HG02678 (cell line): ENCODE data around the gene TBXAS1.

Experiments used
- ATAC-seq: cut with Tn5 transposase; IDR thresholded peaks from one replicate; pipeline ENCODE4 v1.9.1; 2021; ENCODE audit warnings: mild to moderate bottlenecking, moderate library complexity; ENCODE audit not compliant: unreplicated experiment

TBXAS1 gene

DNA sequence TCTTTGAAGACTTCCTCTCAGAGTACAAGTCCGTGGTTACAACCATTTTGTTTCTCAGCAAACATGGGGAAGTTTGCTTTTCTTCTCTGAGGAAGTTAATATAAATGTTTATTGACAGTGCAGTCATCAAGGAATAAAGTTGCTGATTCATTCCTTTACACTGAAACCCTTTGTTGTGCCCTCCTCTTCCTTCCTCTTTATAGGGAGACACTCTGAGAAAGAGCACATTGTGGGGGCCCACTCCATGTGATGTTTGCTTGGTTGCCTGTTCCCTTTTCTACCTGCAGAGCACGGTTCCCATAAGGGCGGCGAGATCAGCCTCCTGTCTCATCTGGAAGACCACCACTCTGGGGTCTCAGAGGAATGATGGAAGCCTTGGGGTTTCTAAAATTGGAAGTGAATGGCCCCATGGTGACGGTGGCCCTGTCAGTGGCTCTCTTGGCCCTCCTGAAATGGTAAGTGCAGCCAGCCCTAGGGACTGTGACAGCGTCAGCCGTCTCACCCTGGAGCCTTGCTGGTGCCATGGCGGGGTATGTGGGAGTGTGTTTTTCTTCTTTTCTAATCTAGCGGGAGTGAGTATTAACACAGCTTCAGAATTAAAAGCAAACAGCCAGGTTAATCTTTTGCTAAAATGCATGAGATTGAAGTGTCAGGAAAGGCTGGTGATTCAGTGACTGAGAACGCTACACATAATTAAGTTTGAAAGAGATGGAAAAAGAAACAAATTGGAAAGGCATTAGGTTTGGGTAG is at the start of gene TBXAS1:
TBXAS1 (plus strand) TSS at position 240 of the 750 bp plus-strand sequence; CDS start at position 367, 127 bp downstream.
- ATAC-seq, result peak; percentile 58

DNA sequence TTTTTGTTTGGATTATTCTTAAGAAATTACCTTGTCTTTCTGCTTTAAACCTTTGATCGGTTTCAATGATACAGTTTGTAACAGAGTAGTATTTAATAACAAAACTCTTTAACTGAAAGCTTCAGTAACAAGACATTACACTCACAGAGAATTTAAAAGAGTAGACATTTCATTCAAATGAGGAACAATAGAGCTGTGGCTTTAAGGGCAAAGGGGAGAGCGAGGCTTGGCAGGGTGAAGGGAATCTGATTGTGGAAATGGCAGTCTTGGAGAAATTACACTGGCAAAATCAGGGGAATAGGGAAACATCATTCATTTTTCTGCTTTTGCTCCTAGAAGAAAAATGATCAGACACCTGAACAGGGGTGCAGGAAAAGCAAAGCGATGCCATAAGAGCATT is 46.1 kb upstream of the TBXAS1 start:
- no peak for ATAC-seq

DNA sequence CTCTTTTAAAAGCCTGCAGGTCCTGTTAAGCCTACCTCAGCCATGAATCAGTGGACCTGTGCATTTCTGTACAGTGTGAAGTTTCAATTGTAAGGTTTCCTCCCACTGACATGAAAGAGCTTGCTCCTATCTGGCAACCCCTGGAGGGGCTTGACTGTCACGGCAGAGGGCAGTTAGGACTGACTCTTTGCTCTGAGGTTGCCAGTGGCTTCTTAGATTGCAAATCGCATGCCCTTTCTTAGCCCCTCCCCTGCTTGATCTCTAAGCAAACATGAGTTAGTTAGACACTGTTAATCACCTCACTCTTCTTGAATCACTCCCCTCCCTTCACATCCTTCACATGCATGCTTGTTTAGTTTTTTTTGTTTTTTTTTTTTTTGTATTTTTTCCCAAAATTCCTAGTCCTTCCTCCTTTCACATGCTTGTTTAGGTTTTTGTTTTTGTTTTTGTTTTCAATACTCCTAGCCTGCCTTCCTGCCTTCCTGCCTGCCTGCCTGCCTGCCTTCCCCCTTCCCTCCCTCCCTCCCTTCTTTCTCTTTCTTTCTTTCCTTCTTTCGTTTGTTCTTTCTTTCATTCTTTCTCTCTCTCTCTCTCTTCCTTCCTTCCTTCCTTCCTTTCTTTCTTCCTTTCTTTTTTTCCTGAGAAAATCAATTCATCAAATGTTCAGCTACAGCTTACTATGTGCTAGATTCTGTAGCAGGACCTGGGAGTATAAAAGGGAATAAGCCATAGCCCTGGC is 45.2 kb upstream of the TBXAS1 start:
- peak; percentile 44 for ATAC-seq

DNA sequence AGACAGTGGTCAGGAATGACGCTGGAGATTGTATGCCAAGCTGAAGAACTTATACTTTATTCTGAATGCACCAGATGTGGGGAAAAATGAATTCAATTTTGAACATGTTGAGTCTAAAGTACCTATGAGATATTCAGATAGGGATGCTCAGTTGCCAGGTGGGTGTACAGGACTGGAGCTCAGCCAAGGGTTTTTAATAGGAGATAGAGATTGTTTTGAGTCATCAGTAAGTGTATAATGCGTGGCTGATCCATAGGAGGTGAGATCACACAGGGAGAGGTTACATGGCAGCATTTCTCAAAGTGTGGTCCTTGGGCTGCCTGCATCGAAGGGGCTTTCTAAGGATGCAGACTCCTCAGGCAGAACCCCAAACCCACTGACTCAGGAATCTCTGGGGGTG is 44.4 kb upstream of the TBXAS1 start:
- no peak for ATAC-seq

DNA sequence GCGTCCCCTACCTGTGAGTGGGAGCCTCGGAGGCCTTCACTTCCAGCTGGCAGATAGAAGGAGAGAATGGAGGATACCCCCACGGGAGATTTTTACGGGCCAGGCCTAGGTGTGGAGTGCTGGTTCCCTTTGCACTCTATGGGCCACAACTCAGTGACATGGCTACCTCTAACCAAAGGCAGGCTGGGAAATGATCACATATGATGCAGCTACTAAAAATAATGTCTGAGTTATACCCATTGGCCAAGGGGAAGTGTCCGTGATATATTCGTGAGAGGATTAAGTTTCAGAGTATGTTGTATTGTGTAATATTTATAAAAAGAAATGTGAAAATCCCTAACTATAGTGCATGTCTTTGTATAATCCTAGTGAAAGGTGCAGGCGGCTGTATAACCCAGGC is 37.7 kb upstream of the TBXAS1 start:
- ATAC-seq, result no peak

DNA sequence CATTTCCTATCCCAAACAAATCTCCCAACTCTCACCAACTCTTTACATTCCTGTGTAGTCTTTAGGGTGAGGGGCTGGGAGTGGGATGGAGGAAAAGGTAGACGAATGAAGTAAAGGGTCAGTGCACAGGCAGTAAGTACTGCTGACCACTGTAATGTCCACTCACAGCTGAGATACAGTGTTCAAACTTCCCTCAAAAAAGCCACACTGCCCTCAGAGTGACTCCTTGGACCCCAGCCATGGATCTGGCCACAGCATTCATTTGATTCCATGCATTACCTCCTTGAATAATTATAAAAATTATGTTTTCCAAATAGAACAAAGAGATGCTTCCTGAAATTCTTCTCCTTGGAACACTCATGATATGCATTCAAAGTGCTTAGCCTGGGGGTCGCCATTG is 31.5 kb upstream of the TBXAS1 start:
- ATAC-seq, result no peak

DNA sequence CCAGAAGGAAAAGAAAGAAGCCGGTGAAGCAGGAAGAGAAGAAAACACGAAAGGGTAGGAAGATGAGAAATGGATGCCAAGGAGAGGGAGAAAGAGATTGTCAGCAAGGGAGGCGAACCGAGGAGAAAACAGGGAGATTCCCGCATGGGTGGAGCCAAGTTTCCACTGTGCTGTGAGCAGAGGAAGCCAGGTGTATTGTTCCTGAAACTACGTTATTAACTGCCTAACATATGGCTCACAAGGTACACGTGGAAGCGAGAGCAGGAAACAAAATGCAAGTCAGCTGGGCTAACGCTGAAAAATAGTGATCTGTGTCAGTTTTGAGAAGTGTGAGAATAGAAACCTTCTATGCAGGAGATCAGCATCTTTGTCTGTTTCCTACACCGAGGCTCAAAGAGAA is 30.8 kb upstream of the TBXAS1 start:
- peak; percentile 75 for ATAC-seq

DNA sequence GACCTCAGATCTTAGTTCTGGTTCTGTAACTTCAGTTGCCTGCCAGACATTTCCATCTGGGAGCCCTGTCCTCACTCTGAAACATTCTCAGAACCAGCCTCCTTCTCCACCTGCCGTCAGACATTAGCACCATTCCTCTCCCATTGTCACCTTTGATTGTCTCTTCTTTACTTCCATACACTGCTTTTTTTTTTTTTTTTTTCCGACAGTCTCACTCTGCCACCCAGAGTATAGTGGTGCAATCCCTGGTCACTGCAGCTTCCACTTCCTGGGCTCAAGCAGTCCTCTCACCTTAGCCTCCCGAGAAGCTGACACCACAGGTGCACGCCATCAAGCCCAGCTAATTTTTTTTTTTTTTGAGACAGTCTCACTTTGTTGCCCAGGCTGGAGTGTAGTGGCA is 30.2 kb upstream of the TBXAS1 start:
- ATAC-seq, result no peak

DNA sequence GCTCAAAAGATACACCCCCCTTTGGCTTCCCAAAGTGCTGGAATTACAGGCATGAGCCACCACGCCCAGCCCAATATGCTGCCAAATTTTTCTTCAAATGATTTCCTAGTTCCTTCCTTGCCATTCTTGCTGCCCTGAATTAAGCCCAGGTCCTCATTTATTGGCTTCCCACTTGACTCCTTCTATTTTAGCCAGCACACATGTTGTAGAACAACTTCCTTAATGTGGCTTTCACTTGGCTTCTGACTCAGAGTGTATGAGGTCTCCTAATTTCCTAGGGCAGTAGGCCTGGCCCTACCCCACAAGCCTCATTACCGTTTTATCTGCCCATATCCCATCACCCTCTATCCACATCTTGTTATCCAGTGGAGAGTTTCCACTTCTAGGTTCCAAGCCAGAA is 29.5 kb upstream of the TBXAS1 start:
- no peak for ATAC-seq

DNA sequence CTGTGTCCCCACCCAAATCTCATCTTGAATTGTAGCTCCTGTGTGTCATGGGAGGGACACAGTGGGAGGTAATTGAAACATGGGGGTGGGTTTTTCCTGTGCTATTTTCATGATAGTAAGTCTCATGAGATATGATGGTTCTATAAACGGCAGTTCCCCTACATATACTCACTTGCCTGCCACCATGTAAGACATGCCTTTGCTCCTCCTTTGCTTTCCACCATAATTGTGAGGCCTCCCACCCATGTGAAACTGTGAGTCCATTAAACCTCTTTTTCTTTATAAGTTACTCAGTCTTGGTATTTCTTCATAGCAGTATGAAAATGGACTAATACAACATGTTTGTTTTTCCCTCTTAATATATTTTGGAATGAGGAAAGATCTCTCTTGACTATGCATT is 24.5 kb upstream of the TBXAS1 start:
- ATAC-seq, result no peak

DNA sequence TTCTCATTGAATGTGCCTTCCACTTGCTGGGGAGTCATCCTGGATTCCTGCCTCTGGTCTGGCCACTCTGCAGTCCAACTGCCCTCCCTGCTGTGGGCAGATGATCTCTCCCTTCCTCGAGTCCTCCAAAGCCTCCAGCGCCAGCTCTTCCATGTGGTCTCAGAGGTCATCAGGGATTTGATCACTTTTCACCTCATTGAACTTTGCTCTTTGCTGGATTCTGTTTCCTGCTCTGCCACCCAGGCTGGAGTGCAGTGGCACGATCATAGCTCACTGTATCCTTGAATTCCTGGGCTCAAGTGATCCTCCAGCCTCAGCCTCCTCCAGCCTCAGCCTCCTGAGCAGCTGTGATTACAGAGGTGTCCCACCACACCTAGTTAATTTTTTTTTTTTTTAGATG is 22.1 kb upstream of the TBXAS1 start:
- ATAC-seq, result no peak

DNA sequence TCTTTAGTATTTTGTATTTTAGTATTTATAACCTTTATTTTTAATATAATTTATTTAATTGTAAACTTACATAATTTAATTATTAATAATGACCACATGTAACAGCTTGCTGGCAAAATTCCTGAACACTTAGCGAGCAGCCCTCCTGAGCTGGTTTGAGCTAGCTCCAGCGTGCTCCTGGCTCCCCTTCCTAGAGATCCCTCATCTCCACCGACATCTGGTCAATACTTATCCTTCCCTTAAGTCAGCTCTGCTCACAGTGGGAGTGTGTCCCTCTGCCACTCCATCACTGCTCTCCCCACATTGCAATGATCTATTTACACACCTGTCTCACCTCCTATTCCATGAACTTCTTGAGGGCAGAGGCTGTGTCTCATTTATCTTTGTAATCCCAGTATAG is 20.6 kb upstream of the TBXAS1 start:
- ATAC-seq, result no peak

DNA sequence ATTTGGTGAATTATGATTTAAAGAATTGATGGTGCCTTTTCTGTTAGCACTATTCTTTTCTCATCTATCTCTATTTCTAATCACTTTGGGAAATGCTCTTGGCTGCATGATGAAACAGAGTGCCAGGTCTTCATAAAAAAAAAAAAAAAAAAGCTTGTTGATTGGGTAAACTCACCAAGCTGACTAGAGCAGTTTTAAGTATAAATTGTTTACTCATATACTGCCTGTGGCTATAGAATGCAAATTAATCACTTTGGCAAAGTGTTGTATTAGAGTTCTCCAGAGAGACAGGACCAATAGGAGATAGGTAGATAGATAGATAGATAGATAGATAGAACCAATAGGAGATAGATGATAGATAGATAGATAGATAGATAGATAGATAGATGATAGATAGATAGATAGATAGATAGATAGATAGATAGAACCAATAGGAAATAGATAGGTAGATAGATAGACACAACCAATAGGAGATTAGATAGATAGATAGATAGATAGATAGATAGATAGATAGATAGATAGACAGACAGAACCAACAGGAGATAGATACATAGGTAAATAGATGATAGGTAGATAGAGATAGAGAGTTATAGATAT is 20.1 kb upstream of the TBXAS1 start:
- ATAC-seq, result no peak

DNA sequence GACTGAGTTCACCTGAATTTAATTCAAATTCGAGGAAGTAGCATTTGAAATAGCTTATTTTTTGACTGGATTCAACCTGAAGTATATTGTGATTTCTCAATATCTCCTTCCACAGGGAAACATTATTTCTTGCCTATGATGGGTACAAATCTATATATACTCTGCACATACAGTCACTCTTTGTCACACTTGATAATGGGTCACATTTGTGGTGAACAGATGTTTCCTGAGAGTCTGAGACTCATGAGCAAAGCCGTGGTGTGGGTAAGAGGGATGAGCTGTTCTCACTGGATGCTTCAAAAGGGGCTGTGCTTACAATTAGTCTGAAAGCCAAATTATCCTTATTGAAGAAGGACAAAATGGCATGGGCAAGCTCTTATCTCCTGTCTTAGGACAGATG is 18.0 kb upstream of the TBXAS1 start:
- ATAC-seq, result no peak

DNA sequence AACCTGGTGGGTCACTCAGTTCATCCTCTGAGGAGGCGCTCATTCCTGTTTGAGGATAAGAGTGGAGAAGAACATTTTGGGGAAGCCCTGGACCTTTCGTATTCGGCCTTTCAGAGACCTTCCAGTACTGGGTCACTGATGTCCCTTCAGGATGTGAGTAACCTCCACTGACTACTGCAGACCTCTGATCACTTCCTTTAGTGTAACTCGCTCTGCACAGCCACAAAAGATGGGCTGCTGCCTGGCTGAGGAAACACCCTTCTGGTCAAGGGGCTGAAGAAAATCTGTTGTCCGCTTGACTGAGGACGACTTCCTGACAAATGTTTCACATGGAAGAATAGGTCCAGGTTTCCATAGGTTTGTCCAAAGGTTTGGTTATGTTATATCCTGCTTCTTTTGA is 15.9 kb upstream of the TBXAS1 start:
- no peak for ATAC-seq

DNA sequence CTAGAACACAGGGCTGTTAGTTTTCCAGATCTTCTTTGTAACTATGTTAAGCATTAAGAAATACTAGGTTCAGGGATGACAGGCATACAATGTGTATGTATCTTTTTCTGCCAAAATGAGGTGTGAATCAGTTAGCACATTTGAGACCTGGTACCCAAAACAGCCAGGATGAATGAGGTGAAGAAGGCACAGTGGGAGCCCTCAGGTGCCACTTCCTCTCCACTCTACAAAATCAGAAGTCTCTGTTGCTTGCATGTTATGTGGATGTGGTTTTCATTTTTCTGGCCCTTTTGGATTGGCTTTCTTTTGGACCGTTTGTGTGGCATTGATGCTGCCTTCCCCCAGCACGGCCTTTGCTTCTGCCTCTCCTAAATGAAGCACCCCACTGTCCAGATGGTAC is 15.4 kb upstream of the TBXAS1 start:
- no peak for ATAC-seq

DNA sequence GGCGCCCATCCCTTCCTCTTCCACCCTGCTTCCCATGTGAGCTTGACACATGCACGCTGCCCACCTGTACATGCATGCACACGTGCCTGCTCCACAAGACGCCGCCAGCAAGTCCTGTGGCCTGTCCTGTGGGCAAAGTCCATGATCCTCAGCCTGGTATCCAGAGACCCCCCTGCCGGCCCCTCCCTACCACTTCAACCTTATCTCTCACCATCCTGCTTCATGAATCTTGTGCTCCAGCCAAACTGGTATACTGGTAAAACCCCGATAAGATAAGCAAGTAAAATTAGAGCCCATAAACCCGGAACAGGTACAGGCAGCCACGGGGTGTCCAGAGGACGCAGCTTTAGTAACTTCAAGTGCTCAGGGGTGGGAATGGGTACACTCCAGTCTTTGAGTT is 11.8 kb upstream of the TBXAS1 start:
- no peak for ATAC-seq

DNA sequence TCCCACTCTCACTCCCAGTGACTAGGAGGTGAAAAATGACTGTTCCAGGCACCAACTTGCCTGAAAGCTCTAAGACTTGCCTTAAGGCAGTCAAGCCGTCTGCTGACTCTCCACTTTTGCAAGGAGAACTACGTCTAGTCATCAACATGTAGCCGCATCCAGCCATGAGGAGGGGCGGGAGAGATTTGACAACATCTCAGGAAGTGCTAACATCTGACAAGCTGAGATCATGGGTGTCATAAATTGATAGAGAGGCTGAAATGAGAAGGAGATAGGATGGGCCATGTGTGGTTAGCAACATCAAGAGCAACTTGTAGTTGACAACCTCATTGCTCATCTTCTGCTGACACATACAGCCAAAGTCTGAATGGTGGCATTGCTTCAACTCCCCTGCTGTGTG is 9.0 kb upstream of the TBXAS1 start:
- ATAC-seq, result no peak

DNA sequence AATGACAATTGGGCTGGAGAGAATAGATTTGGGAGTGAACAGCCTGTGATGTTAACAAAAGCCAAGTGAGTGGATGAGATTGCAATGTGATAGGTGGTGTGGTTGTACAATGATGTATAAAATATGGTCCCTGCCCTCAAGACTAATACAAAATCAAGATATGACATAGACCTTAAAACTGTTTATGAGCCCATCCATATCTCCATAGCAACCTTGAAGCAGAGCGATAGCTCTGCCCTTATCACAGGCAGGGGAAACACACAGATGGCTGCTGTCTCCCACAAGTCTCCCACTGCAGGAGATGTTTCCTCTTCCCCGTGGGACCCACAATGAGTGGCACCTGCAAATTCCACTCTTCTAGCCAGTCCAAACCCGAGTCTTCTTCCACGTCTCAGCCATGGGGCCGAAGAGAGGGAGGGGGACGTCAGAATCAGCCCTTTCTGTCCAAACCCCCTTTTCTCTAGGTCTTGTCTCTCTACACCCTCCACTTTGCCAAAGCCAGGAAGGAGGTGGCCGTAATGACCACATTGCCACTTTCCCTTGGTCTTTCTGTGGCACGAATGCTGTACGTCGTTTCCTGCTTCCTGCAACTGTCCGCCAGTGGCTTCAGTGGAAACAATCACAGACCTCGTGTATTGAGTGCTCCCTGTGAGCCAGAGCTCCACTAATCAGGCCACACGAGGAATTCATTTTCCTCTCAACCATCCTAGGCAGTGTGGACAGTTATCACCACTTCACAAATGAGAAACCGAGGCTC is 7.5 kb upstream of the TBXAS1 start:
- no peak for ATAC-seq

DNA sequence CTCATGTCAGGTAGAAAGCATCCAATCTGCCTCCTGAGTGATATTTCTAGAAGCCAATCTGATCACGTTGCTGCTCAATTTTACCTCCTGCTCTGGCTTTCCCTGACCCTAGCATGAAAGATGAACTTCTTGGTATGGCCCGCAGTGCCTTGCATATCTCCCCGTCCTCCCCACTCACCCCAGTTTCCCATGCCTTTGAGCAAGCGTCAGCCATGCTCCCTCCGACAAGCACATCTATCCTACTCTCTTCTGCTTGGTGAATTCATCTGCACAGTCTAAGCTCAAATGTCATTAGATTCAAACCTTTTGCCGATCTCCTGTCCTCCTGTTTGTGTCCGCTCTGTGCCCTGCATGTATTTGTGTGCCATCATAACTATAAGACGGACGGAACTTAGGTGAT is 6.2 kb upstream of the TBXAS1 start:
- no peak for ATAC-seq

DNA sequence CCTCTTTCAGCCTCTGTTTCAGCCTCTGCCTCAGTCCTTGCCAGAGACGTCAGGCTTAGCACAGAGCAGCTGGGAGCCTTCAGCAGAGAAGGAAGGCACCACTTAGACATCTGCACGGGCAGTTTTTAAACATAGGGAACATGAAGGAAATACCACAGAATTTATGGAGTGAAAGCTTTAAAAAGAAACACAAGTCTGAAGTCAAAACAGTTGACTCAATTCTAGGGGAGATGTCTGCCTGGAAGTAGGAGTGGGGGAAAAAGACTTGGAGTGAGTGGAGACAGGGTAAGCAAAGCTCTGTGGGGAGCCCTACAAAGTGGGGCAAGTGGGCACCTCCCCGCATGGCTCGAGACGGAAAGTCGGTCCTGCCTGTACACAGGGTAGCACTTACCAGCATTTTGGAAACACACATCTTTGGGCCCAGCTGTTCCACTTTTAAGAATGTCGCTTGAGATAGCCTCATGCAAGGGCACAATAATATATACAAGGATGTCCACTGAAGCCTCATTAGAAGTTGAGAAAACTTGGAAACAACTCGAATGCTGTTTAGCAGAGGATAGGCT is 5.0 kb upstream of the TBXAS1 start:
- ATAC-seq, result no peak
